SU-DHL-6 (cell line): ENCODE measurements around the gene ALG2.

ENCODE experiments used
- EZH2phosphoT487 ChIP-seq: fragments of 200-600 bp; sonication (generic), shearing (Covaris generic); conservative IDR thresholded peaks from 2 replicates; pipeline ENCODE4 v1.6.1; 2018; ENCODE audit warnings: mild to moderate bottlenecking, antibody characterized with exemption, low read length, moderate library complexity, mixed read lengths
- TF ChIP-seq, protein P1 (sequence below): fragments of 200-600 bp; sonication (generic); IDR thresholded peaks from one replicate; pipeline ENCODE4 v1.5.1; 2017; ENCODE audit warnings: antibody characterized with exemption, mild to moderate bottlenecking, low read length, moderate library complexity; ENCODE audit not compliant: insufficient read depth, poor library complexity, severe bottlenecking

DNA sequence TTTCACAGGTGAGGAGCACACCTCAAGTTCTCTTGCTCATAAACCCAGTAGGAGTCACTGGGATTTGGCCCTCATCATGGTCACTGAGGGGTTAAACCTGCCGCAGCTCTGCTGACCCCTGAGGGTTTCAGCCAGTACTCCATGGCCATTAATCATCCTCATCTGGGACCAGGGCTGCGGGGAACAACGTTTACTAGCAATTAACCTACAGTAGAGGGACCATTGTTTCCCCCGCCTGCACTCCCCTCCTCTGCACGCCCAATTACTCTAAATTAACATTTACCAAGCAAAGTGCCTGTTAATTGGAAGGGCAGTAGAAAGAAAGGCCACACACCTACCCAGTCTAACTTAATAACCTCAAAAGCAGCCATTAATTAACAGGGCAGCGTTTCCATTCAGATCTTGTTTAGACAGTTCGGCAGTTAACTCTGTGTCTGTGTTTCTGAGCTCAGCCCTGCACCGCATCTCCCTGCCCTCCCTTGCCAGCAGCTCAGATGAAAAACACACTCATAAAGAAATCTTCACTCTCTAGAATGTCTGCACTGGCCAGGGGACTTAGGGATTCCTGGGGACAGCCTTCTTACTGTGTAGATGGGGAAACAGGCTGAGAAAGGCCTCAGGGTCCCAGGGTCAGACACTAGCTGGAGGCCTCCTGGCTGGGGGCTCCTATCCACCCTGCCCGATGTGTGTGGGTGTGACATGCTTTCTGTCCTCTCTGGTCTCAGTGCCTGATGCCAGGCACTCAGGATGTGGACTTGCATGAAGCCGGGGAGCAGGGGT, 51.6 kb downstream of the ALG2 start:
- TF ChIP-seq, protein P1, sequence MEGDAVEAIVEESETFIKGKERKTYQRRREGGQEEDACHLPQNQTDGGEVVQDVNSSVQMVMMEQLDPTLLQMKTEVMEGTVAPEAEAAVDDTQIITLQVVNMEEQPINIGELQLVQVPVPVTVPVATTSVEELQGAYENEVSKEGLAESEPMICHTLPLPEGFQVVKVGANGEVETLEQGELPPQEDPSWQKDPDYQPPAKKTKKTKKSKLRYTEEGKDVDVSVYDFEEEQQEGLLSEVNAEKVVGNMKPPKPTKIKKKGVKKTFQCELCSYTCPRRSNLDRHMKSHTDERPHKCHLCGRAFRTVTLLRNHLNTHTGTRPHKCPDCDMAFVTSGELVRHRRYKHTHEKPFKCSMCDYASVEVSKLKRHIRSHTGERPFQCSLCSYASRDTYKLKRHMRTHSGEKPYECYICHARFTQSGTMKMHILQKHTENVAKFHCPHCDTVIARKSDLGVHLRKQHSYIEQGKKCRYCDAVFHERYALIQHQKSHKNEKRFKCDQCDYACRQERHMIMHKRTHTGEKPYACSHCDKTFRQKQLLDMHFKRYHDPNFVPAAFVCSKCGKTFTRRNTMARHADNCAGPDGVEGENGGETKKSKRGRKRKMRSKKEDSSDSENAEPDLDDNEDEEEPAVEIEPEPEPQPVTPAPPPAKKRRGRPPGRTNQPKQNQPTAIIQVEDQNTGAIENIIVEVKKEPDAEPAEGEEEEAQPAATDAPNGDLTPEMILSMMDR = no peak
- no peak for TF ChIP-seq EZH2phosphoT487
